CD4-positive, alpha-beta T cell (primary cell): ENCODE results near the gene ANO4. TPM values are rescaled to one million over a fixed set of nuclear protein-coding genes. Genes with fewer than 3 reads are reported as not detected.

Source experiments
- ATAC-seq: fragments of 200-7000 bp; cut with Tn5 transposase; one replicate; pipeline ENCODE4 v1.10.0; 2022; ENCODE audit warnings: mild to moderate bottlenecking; ENCODE audit not compliant: poor library complexity
- CTCF ChIA-PET: fragments of 350-600 bp; sonication (Branson Sonifier 250); formaldehyde crosslinking; loops from one replicate; lab custom pipeline; 2021; ENCODE audit warnings: antibody characterized with exemption, inconsistent platforms; lab: Charles Lee
- POLR2A ChIA-PET: fragments of 350-600 bp; sonication (Branson Sonifier 250); formaldehyde crosslinking; loops from one replicate; lab custom pipeline; 2021; ENCODE audit warnings: antibody characterized with exemption, inconsistent platforms; lab: Charles Lee
- DNase-seq, 14 experiments: peaks; one replicate each; pipeline ENCODE4 v3.0.0-alpha.2; 2013 to 2020; ENCODE audit warnings: mixed read lengths in 2 of 14
- H3K27ac ChIP-seq, 2 donors: one replicate each; pipeline versions ENCODE4 v1.5.1 to v1.7.0; 2013; ENCODE audit warnings: low read length in 2 of 2, low read depth in 1 of 2, mild to moderate bottlenecking in 1 of 2
- H3K27me3 ChIP-seq, 2 experiments: 1 replicate in 1 of 2; 2 replicates in 1 of 2; pipeline versions ENCODE4 v1.6.1 to v1.7.0; 2013; ENCODE audit warnings: low read length in 2 of 2, control low read depth in 1 of 2, mild to moderate bottlenecking in 1 of 2, moderate library complexity in 1 of 2; ENCODE audit not compliant: insufficient read depth in 2 of 2, control insufficient read depth in 1 of 2
- H3K36me3 ChIP-seq: one replicate; pipeline ENCODE4 v1.6.1; 2013; ENCODE audit warnings: low read length, control low read depth; ENCODE audit not compliant: insufficient read depth
- H3K4me1 ChIP-seq: one replicate; pipeline ENCODE4 v1.6.1; 2013; ENCODE audit warnings: low read length, control low read depth; ENCODE audit not compliant: insufficient read depth
- H3K4me3 ChIP-seq: one replicate; pipeline ENCODE4 v1.5.1; 2013; ENCODE audit warnings: mild to moderate bottlenecking, low read length, moderate library complexity
- H3K9me3 ChIP-seq, 2 experiments: 1 replicate in 1 of 2; 2 replicates in 1 of 2; pipeline versions ENCODE4 v1.6.1 to v1.7.0; 2013; ENCODE audit warnings: low read length in 2 of 2, mild to moderate bottlenecking in 2 of 2, control low read depth in 1 of 2, moderate library complexity in 1 of 2; ENCODE audit not compliant: control insufficient read depth in 1 of 2, insufficient read depth in 1 of 2
- H3K27ac Mint-ChIP-seq: one replicate; pipeline ENCODE4 v1.8.0; 2020; ENCODE audit warnings: mixed read lengths
- H3K27me3 Mint-ChIP-seq: one replicate; pipeline ENCODE4 v1.8.0; 2021; ENCODE audit warnings: mixed read lengths
- H3K36me3 Mint-ChIP-seq: one replicate; pipeline ENCODE4 v1.8.0; 2021; ENCODE audit warnings: low read depth, mixed read lengths
- H3K4me1 Mint-ChIP-seq: one replicate; pipeline ENCODE4 v1.8.0; 2021; ENCODE audit warnings: low read depth, mixed read lengths
- H3K4me3 Mint-ChIP-seq: one replicate; pipeline ENCODE4 v1.8.0; 2020; ENCODE audit warnings: mild to moderate bottlenecking, mixed read lengths
- H3K9me3 Mint-ChIP-seq: one replicate; pipeline ENCODE4 v1.8.0; 2020; ENCODE audit warnings: mixed read lengths
- intact Hi-C, 2 experiments: fragments of 100-400 bp; cut with DNase I in 1 of 2; cut with micrococcal nuclease in 1 of 2; formaldehyde crosslinking; loops; one replicate each; pipeline versions ENCODE4 v1.15.1 to v1.9.0; 2023 to 2025; cut with DNase I, micrococcal nuclease
- total RNA-seq, 174 experiments: library from RNA in 2 of 174; stranded (reverse) in 2 of 174; gene quantifications; one replicate each; pipeline ENCODE4 v1.2.3 and lab custom pipeline; 2021 to 2026
- TF ChIP-seq, protein P1 (sequence below): fragments of 200-600 bp; IDR thresholded peaks from one replicate; pipeline ENCODE4 v1.8.0; 2022; ENCODE audit warnings: antibody characterized with exemption, mild to moderate bottlenecking

Gene ANO4
- total RNA-seq, 2 experiments from 2014 or later: not detected

- no peaks in the 10 kb centered on the region for H3K36me3 Mint-ChIP-seq
- ChIA-PET POLR2A (no interaction called here), CTCF (no interaction called here)
- Histone ChIP-seq H3K27ac (no peak overlapping the region), H3K36me3 (no peaks in the 10 kb centered on the region), H3K4me3 (no peak overlapping the region), H3K27me3 (no peaks in the 10 kb centered on the region), H3K4me1 (no peaks in the 10 kb centered on the region), H3K9me3 (peaks cover 0 to 3% of the 10 kb centered on the region in 2 experiments)
- no peaks in the 10 kb centered on the region for H3K4me1 Mint-ChIP-seq
- peaks cover 5% of the 10 kb centered on the region for H3K9me3 Mint-ChIP-seq
- H3K4me3 Mint-ChIP-seq: no peak overlapping the region
- H3K27me3 Mint-ChIP-seq: peaks cover 8% of the 10 kb centered on the region
- intact Hi-C loops: no loop called here
- no peak for ATAC-seq
- H3K27ac Mint-ChIP-seq: no peak overlapping the region
- TF ChIP-seq, protein P1, sequence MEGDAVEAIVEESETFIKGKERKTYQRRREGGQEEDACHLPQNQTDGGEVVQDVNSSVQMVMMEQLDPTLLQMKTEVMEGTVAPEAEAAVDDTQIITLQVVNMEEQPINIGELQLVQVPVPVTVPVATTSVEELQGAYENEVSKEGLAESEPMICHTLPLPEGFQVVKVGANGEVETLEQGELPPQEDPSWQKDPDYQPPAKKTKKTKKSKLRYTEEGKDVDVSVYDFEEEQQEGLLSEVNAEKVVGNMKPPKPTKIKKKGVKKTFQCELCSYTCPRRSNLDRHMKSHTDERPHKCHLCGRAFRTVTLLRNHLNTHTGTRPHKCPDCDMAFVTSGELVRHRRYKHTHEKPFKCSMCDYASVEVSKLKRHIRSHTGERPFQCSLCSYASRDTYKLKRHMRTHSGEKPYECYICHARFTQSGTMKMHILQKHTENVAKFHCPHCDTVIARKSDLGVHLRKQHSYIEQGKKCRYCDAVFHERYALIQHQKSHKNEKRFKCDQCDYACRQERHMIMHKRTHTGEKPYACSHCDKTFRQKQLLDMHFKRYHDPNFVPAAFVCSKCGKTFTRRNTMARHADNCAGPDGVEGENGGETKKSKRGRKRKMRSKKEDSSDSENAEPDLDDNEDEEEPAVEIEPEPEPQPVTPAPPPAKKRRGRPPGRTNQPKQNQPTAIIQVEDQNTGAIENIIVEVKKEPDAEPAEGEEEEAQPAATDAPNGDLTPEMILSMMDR: no peak
- no peak for DNase-seq
These were observed 377.7 kb downstream of the ANO4 start for GRCh38 chr12:101172316-101172715.

GRCh38 chr12:101173197-101173749 is 378.7 kb downstream of the ANO4 start:
- ATAC-seq (no peak), DNase-seq (no peak)
- Histone ChIP-seq H3K36me3 (no peaks in the 10 kb centered on the region), H3K9me3 (peaks cover 0 to 3% of the 10 kb centered on the region in 2 experiments), H3K4me1 (no peaks in the 10 kb centered on the region), H3K27ac (no peak overlapping the region), H3K27me3 (no peaks in the 10 kb centered on the region), H3K4me3 (no peak overlapping the region)
- Mint-ChIP-seq H3K9me3 (peaks cover 5% of the 10 kb centered on the region), H3K36me3 (no peaks in the 10 kb centered on the region), H3K4me3 (no peak overlapping the region), H3K27ac (no peak overlapping the region), H3K27me3 (peaks cover 8% of the 10 kb centered on the region), H3K4me1 (no peaks in the 10 kb centered on the region)
- intact Hi-C loops: no loop called here
- CTCF ChIA-PET: no interaction called here
- POLR2A ChIA-PET: no interaction called here
- TF ChIP-seq, protein P1: no peak

GRCh38 chr12:101174541-101174940 is 380.0 kb downstream of the ANO4 start:
- H3K4me1 Mint-ChIP-seq: no peaks in the 10 kb centered on the region
- no peak overlapping the region for H3K4me3 Mint-ChIP-seq
- ATAC-seq (no peak), DNase-seq (no peak)
- peaks cover 8% of the 10 kb centered on the region for H3K27me3 Mint-ChIP-seq
- no peaks in the 10 kb centered on the region for H3K4me1 ChIP-seq
- ChIA-PET POLR2A (no interaction called here), CTCF (no interaction called here)
- H3K36me3 Mint-ChIP-seq: no peaks in the 10 kb centered on the region
- intact Hi-C loops: no loop called here
- no peak overlapping the region for H3K4me3 ChIP-seq
- no peaks in the 10 kb centered on the region for H3K27me3 ChIP-seq
- no peak overlapping the region for H3K27ac Mint-ChIP-seq
- H3K27ac ChIP-seq: no peak overlapping the region
- peaks cover 0 to 3% of the 10 kb centered on the region in 2 experiments for H3K9me3 ChIP-seq
- peaks cover 5% of the 10 kb centered on the region for H3K9me3 Mint-ChIP-seq
- TF ChIP-seq, protein P1: no peak
- H3K36me3 ChIP-seq: no peaks in the 10 kb centered on the region

Other genes starting within 250 kb of the ANO4 start
- gene GAS2L3, start 221.1 kb upstream of the ANO4 start, total RNA-seq: under 1 TPM; 0.22 to 0.27 TPM